ENCODE results near the gene SPON1.

- TF ChIP-seq CTCF (IDR thresholded peaks at IDR 0.05; ENCODE audit: insufficient read depth, low read length, poor library complexity, severe bottlenecking) (no peak), EZH2phosphoT487 (conservative IDR thresholded peaks at IDR 0.05; ENCODE audit: low read length) (no peak)
Observed at GRCh38 chr11:14240951-14241350, 278.4 kb downstream of the SPON1 start.
